GM21619 (cell line): Measurements from ENCODE around the gene DTNB.
"Not testable (repeated sequence)": the region's sequence is repeated elsewhere in the genome, so short reads cannot be mapped to it uniquely, and the experiment has no call there.

Experiments
- ATAC-seq: cut with Tn5 transposase; IDR thresholded peaks from one replicate; pipeline ENCODE4 v1.9.1; 2021; ENCODE audit not compliant: unreplicated experiment

DTNB gene

DNA sequence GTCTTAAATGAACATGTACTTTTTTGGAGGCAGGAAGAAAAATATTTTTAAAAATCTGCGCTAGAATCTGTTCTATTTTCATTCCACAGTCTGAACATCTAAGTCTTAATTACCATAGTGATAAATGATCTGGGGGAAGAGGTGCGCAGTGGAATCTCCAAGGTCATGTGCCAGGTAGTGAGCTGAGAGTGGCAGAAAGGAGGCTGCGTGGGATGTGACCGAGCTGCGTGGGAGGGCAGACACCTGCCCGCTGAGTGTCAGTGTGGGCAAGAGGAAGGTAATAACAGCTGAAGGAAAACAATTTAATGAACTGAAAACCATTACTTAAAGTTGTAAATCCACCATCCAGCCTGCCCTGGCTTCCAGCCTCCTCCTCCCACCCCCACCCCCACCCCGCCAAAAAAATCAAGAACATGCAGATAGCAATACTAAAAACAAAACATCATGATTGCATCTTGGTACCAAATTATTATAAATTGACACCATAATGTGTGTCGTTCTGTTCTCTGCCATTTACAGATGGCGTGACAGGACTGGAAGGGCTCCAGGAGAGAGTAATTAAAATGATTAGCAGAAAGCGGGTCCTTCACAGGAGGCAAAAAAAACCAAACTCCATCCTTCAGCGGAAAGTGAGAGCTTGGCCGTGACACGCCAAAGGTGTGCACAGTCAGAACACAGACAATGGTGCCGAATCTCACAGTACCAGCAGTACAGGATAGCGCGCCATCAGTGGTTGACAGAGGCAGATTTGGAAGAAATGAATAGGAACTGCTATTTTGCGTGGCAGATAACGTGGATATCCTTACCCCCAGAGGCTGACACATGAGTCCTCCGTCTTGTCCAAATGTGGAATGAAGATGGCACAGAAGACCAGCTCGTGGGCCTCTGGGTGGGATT, 11.4 kb upstream of the DTNB start:
- ATAC-seq = no peak

DNA sequence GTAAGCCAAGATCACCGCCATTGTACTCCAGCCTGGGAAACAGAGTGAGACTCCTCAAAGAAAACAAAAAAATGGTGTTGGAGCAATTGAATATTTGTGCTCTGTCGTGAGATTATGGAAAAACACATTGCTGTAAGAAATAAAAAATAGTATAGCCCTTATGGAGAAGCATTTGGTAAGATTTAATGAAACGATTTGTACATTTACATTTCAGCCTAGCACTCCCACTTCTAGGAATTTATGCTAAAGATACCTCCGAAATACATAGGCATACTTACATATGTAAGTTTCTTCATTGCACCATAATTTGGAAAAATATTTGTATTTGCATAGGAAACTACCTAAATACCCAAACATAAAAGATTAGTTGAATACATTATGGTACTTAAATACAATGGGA, 8.7 kb upstream of the DTNB start:
- ATAC-seq = no peak

DNA sequence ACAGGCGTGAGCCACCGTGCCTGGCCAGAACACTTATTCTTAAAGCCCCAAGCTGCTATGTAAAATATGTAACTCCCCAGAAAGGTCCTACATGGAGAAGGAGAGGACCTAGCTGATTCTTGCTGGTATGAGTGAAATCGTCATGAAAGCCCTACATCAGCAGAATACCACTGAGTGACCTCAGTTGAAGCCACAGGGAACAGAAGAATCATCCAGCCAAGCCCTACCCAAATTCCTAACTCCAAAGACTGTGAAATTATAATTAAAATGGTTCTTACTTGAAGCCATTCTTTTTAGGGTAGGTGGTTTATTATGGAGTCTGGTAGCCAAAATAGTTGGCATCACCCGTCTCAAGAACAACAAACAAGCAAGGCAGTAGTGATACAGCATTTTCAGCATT, 4.5 kb upstream of the DTNB start:
- ATAC-seq = no peak

DNA sequence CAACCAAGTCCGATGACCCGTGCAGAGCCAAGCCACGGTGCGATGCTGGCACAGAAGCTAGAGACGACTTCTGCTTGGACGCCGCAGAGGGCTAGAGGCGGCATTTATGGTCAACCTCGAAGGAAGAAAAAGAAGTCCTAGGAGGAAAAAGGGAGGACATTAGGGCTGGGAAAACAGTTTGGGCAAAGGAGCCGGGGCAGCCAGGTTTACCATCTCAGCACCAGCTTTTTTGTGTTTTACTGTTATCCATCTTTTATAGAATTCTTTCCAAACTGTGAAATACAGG, 643 bp upstream of the DTNB start:
- no peak for ATAC-seq

DNA sequence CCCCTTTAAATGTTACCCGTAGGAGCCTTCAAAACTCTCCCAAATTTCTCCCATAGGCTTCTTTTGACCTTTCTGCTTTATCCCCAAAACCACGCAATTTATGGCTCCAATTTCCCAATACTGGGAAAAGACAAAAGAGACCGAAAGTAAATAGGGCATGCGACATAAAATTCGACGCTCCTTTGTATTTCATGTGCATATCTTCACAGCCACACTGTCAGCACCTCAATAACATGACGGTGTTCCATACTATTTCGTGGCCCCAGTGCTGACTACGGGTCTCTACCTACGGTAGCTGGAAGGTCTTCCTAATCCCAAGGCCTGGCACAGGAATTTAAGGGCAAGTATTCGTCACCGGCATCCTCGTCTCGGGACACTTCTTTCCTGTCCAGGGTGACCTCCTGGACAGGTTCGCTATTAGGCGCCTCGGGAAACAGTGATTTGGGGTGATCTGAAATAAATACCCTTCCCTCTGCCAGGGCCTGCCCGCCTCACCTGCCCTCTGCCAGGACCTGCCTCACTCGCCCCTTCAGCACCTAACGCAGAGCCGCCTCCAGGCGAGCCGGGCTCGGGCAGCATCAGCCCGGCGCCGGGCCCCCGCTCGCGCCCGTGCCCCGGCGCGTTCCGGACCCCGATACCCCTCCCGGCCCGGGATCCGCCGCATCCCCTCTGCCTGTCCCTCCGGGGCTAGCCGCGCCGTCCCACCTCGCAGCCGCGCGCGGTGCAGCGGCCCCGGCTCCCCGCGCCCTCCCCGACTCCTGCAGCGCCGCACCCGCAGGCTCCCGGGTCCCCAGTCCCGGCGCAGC, 680 bp downstream of the DTNB start:
- ATAC-seq = peak; percentile 59

DNA sequence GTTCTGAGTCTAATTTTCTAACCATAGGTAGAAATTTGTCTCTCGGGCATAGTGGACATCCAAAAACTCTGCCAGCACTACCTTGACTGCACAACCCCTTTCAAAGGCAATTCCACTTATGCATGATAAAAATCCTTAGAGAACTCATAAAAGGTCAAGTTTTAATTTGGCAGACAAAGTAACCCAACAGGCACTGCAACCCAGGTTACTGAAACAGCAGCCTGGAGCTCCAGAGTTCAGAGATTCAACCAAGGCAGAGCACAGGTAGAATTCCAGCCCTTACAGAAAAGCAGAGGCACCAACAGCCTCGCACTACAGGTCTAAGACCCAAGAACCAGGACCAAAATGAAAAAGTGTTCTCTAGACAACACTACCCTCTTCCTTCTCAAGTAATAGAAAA, 1.8 kb downstream of the DTNB start:
- ATAC-seq = no peak

DNA sequence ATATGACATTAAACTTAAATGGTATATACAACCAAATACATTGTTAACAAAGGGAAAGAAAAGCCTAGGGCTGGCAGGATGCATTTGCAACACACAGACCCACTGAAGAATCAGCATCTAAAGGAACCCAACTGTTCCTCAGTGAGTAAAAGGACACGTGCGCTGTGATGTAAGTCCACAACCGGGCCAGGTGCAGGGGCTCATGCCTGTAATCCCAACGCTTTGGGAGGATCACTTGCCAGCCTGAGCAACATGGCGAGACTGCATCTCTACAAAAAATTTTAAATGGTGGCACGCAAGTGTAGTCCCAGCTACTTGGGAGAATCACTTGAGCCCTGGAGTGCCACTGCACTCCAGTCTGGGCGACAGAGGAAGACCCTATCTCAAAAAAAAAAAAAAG, 3.9 kb downstream of the DTNB start:
- no peak for ATAC-seq

DNA sequence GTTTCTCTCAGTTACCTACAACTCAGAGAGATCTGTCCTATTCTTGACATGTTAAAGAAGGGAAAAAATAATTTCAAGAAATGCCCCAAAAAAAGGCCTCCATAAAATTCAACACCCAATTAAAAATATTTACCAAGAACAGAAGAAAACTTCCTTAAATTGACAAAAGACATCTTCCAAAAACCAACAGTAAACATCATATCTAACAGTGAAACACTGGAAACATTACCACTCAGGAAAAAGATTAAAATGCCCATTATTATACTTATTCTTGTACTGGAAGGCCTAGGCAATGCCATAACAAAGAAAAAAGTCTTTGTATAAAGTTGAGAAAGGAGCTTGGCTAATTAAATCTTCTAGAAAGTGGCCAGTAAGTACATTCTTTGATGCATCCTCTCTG, 7.2 kb downstream of the DTNB start:
- ATAC-seq = no peak

DNA sequence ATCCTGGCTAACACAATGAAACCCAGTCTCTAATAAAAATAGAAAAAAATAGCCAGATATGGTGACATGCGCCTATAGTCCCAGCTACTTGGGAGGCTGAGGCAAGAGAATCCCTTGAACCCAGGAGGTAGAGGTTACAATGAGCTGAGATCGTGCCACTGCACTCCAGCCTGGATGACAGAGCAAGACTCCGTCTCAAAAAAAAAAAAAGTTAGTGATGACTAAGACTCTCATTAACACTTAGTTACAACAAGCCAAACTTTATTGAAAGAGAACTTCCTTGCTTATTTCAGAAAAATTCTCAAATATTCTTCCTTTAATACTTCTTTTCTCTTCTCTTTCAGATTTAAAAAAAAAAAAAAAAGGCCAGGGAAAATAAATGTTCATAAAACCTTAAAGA, 7.9 kb downstream of the DTNB start:
- not testable (repeated sequence) for ATAC-seq

DNA sequence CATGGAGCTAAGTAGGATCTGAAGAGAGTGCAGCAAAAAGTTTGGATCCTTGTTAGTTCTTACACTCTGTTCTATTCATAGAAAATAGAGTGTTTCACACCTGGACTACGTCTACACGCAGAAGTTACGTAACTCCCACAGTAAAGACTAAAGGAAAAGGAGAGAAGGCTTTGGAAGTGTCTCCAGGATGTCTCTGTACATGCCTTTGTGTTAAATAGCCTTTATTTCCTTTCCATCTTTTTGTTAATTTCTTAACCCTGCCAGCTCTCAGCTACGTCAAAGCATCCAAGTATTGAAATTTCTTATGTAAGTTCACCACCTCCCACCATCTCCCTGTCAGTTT, 8.4 kb downstream of the DTNB start:
- ATAC-seq = no peak

DNA sequence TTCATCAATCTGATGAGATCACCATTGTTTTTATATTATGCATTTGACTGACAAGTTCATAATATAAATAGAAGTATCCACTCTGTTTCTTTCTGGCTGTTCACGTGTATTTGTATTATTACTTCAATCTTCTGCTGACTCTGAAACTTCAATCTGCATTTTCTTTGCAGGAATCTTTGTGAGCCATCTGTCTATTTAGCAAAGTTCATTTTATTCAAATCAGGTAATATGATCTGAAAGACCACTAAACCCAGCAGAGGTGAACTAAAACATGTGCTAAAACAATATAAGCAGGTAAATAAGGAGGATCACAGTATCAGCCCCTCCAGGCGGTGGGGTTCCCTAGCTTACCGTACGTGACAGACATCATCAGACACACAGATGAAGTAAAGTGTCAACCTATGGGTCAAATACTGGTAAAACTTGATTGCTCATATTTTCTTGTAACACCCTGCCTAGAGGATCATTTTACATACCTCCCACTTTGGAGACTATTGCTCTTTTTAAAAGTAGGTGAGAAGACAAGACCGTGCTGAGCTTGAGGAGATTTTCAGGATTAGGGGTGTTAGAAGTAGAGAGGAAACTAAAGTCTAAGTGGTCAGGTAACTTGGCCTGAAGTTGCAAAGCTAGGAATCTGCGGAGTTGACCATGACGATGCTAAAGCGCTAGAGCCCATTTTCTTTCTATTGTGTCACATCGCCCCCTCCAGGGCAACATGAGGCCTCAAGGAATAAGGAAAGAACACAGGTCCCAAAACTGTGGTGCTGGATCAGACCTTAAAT, 9.0 kb downstream of the DTNB start:
- ATAC-seq = no peak

DNA sequence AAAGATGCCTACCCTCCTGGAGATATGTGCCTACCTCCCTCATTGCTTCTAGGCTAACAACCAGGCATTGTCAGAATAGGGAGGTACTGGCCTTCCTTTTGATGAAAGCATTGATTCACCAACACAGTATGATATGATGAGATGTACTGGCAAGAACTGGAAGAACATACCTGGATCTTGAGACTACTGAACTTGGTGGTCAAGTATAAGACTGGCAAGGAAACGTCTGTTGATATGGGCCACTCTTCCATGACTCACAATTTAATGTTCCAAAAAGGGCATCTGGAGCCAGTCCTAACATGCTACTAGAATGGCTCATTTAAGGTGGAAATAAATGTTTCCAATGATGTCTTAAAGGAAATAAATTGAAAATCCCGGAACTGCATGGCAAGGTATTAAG, 18.1 kb downstream of the DTNB start:
- no peak for ATAC-seq

DNA sequence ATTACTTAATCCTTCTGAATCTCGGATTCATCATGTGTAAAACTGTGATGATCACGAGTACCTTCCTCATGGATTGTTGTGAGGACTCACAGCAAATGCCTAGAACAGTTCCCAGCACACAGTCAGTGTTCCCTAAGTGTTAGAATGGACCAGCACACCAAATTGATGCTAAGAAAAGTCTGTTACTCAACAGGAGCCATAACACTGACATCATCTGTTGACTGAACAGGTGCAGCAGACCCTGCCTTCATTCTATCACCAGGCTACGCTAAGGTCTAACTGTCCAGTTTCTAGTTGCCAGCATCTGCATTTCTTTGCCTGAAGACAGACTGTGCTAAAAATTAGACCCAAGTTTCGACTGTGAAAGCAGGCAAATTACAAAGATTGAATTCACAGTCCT, 18.6 kb downstream of the DTNB start:
- no peak for ATAC-seq

DNA sequence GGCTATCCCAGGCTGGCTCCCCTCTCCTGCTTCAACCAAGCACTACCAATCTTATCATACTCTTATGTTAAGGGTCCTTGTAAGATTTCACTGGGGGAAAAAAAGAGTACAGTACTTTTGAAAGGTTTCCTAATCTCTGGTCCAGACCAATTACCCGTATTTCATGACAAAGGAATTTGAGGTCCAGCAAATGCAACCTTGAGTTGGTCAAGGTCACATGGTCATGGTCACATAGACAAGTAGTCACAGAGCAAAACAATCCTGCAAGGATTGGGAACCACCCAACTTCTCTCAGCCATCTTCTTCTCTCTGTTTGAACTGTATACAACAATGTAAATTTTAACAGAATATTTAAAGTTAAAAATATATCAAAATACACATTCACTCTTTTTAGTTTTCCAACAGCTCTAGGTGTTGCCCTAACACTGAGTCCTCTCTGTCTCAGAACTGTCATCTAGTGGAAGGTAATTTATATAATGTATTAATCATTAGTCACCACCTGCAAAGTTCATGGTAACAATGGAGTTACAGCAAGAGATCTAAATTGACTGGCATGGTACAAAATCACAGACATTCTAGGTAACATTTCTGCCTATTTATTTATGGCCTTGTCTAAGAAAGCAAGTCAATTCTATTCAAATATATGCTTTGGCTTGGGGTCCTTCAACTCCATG, 21.5 kb downstream of the DTNB start:
- ATAC-seq = no peak

DNA sequence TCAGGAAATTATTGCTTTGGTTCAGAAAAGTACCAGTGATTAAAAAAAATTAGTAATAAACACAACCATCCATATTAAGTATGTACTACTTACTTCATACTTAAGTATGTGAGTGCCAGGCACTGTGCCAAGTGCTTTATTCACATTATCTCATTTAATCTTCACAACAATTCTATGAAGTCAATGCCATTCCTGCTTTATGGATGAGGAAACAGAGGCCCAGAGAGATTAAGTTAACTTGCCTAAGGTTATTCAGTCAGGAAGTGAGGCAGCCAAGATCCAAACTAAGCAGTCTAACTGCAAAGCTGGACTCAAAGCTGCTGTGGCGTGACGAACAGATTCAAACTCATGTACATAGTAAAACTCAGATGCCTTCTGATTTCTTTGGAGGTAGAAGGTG, 22.3 kb downstream of the DTNB start:
- ATAC-seq = no peak

DNA sequence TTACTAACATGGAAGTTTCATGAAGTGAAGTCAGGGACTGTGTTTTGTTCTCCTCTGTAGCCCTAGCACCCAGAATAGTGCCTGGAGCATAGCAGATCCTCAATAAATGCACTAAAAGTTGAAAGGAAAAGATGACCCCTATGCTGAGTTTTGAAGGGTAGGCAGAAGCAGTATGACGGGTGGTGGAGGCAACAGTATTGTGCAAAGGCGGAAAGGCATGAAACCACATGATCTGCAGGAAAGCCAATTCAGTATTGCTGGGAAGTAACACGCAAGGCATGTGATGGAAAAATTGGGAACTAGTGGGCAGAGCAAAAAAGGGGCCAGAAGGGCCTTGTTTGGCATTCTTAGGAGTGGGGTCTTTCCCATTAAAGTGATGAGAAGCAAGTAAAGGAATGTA, 23.1 kb downstream of the DTNB start:
- ATAC-seq = no peak

DNA sequence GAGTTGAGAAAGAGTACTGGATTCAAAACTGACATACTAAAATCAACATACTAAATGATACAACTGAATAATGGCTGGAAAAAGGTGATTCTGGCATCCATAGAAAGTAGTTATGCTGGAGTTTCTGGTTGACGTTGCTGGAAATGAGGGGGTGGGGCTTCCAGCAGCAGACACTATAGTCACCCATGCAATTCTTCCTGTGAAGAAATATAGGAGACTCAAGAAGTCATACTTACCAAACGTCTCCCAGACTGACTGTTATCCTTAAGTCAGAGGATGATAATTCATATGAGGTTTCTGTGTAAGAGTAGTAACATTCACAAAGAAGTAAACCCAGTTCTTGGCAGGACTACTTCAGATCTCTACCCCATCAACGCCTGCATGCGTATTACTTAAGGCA, 23.6 kb downstream of the DTNB start:
- no peak for ATAC-seq

DNA sequence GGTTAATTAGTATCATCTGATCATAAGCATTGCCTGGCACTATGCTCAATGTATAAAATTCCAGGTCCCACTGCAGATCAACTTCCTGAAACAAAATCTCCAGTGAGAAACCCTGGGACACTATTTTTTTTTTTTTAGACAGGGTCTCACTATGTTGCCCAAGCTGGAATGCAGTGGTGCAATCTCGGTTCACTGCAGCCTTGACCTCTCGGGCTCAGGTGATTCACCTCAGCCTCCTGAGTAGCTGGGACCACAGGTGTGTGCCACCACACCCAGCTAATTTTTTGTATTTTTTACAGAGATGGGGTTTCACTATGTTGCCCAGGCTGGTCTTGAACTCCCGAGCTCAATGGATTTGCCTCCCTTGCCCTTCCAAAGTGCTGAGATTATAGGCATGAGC, 31.1 kb downstream of the DTNB start:
- no peak for ATAC-seq

DNA sequence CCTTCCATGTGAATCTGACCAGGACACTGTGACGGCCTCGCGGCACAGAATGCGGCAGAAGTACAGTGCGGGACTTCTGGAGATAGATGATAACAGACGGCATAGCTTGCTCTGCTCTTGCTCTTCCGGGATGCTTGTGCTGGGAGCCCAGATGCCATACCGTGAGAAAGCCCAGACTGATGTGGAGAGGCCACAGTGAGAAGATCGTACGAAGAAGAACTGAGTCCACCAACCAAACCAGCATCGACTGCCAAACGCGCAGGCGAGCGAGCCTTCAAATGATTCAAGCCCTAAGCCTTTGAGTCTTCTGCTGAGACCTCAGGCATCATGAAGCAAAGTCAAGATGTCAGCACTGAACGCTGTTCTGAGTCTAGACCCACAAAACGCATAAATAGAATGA, 33.7 kb downstream of the DTNB start:
- no peak for ATAC-seq

DNA sequence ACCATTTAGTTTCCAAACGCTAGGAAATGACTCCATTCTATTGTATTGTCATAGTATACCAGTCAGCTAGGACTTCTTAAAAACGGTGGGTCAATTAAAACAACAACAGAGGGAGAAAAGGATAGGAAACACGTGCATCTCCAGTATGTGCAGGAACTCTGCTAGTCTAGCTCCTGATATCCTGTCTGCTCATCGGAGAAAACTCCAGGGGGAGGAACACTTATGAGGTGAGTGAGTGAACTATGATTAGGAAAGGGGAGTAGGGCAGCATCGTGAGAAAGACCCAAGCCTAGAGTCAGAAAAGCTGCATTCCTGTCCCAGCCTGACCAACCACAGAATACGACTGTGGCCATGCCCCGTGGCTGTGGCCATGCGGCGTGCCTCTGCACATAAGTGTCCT, 34.2 kb downstream of the DTNB start:
- ATAC-seq = no peak

DNA sequence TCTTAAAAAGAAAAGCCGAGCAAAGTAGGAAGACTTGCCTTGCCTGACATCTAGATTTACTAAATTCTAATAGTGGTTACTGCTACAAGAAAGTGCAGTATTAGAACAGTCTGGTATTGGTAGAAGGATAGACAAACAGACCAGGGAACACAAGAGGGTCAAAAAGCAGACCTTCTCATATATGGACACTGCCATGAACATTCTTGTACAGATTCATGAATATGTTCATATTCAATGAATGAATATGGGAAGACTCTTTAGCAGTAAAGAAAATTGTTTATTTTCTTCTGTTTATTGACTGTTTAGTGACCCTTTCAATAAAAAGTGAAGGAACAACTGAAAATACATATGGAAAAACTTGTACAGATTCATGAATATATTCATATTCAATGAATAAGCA, 37.6 kb downstream of the DTNB start:
- no peak for ATAC-seq
